BJ (cell line): Measurements from ENCODE around the gene RFLNA. TPM values are rescaled to one million over a fixed set of nuclear protein-coding genes. Genes with fewer than 3 reads are reported as not detected.

Experiments used
- CTCF ChIA-PET: fragments of 350-600 bp; formaldehyde crosslinking; extraction: SDS; loops from one replicate; lab custom pipeline; 2021; ENCODE audit warnings: antibody characterized with exemption, inconsistent platforms; lab: Yijun Ruan, JAX
- POLR2A ChIA-PET: fragments of 300-600 bp; sonication (Branson Sonifier 250); formaldehyde crosslinking; extraction: SDS; loops from one replicate; lab custom pipeline; 2021; ENCODE audit warnings: antibody characterized with exemption; lab: Charles Lee
- DNase-seq: peaks from one replicate; pipeline ENCODE4 v3.0.0-alpha.2; 2011; ENCODE audit warnings: low read depth
- H3K27me3 ChIP-seq: 2 replicates; pipeline ENCODE4 v1.6.0; 2011; ENCODE audit warnings: low read length; ENCODE audit not compliant: control insufficient read depth, insufficient read depth
- H3K36me3 ChIP-seq: 2 replicates; pipeline ENCODE4 v1.5.1; 2011; ENCODE audit warnings: low read length; ENCODE audit not compliant: control insufficient read depth, insufficient read depth
- H3K4me3 ChIP-seq: 2 replicates; pipeline ENCODE4 v1.5.1; 2011; ENCODE audit warnings: low read depth, mild to moderate bottlenecking, control low read depth, low read length
- polyA plus RNA-seq: library from polyadenylated mRNA; depleted of rRNA; stranded (reverse); fragments of >200 nt; gene quantifications from 2 replicates; pipeline ENCODE4 v1.2.3, GENCODE V29; 2011
- TF ChIP-seq, protein P1 (sequence below): IDR thresholded peaks from 2 replicates; pipeline ENCODE4 v1.5.1; 2011; ENCODE audit warnings: low read depth, mild to moderate bottlenecking, control low read depth, inconsistent platforms, low read length, moderate library complexity; ENCODE audit not compliant: insufficient read depth

Gene RFLNA
- polyA plus RNA-seq, 1 experiment, result not detected

- ChIA-PET CTCF (interaction anchor here (1.1 kb wide), 1 partner anchor 81 kb away, joined by 3 read pairs; no protein-coding TSS in a partner anchor), POLR2A (no interaction called here)
- peaks cover 68% of the 10 kb centered on the region for H3K36me3 ChIP-seq
- H3K27me3 ChIP-seq, result no peaks in the 10 kb centered on the region
- TF ChIP-seq, protein P1, sequence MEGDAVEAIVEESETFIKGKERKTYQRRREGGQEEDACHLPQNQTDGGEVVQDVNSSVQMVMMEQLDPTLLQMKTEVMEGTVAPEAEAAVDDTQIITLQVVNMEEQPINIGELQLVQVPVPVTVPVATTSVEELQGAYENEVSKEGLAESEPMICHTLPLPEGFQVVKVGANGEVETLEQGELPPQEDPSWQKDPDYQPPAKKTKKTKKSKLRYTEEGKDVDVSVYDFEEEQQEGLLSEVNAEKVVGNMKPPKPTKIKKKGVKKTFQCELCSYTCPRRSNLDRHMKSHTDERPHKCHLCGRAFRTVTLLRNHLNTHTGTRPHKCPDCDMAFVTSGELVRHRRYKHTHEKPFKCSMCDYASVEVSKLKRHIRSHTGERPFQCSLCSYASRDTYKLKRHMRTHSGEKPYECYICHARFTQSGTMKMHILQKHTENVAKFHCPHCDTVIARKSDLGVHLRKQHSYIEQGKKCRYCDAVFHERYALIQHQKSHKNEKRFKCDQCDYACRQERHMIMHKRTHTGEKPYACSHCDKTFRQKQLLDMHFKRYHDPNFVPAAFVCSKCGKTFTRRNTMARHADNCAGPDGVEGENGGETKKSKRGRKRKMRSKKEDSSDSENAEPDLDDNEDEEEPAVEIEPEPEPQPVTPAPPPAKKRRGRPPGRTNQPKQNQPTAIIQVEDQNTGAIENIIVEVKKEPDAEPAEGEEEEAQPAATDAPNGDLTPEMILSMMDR, result no peak
- no peak for DNase-seq
- H3K4me3 ChIP-seq, result no peak overlapping the region
These were observed 49.6 kb downstream of the RFLNA start for GRCh38 chr12:124344526-124344925.

DNA sequence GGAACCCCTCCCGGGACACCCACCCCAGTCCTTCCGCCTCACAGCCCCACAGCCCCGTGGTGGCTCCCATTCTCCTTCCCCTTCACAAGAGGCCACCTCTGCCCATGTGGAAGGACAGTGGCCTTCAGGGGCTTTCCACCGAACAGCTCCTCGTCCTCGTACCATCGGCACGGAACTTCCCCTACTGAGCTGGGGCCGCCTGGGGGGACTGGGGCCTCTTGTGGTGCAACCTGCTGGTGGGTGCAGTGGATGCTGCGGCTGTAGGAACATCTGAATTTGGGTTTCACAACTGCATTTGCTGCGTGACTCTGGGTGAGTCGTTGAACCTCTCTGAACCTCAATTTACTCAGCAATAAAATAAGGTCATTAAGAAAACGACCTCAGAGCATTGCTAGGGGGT is 50.9 kb downstream of the RFLNA start:
- Histone ChIP-seq H3K27me3 (no peaks in the 10 kb centered on the region), H3K4me3 (no peak overlapping the region), H3K36me3 (peaks cover 70% of the 10 kb centered on the region)
- POLR2A ChIA-PET, result no interaction called here
- TF ChIP-seq, protein P1, result no peak
- CTCF ChIA-PET, result interaction anchor here (0.9 kb wide), 1 partner anchor 420 kb away, joined by 4 read pairs; no protein-coding TSS in a partner anchor
- DNase-seq, result no peak

DNA sequence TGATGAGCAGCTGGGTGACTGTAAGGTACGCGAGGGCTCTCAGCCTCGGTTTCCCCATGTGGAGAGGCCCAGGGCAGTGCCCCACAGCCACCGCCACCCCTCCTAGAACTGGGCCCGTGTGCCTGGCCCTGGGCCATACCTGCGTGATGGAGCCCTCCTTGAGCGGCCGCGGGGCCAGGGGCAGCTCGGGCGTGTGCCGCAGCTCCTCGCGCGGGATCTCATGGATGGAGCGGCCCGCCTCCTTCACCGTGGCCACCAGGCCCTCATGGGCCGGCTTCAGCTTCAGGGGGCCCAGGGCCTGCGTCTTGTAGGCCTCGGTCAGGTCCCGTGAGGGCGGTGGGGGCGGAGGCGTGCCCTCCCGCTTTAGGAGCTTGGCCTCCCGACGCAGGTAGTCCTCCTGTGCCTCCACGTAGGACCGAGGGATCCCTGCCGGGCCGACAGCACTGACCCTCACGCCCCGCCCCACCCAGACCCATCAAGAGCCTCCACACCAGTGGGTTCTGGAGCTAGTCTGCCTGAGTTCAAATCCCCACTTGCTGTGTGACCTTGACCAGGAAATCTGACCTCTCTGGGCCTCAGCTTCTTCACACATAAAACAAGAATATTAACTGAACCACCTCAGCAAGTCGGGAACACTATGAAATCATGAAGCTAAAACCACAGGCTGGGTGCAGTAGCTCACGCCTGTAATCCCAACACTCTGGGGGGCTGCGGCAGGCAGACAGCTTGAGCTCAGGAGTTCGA is 51.7 kb downstream of the RFLNA start:
- TF ChIP-seq, protein P1, result no peak
- CTCF ChIA-PET, result interaction anchor here (0.7 to 2.2 kb wide), 7 partner anchors 10 to 425 kb away, joined by 3 to 13 read pairs (median 4); no protein-coding TSS in a partner anchor
- H3K4me3 ChIP-seq, result no peak overlapping the region
- POLR2A ChIA-PET, result no interaction called here
- DNase-seq, result no peak
- H3K36me3 ChIP-seq, result peaks cover 75% of the 10 kb centered on the region
- no peaks in the 10 kb centered on the region for H3K27me3 ChIP-seq

- Histone ChIP-seq H3K36me3 (peaks cover 75% of the 10 kb centered on the region), H3K4me3 (no peak overlapping the region), H3K27me3 (no peaks in the 10 kb centered on the region)
- POLR2A ChIA-PET, result no interaction called here
- no peak for DNase-seq
- CTCF ChIA-PET, result interaction anchor here (1.0 to 2.2 kb wide), 7 partner anchors 10 to 424 kb away, joined by 3 to 13 read pairs (median 5); no protein-coding TSS in a partner anchor
- TF ChIP-seq, protein P1, result no peak
These were observed 52.4 kb downstream of the RFLNA start for GRCh38 chr12:124347335-124347734.

DNA sequence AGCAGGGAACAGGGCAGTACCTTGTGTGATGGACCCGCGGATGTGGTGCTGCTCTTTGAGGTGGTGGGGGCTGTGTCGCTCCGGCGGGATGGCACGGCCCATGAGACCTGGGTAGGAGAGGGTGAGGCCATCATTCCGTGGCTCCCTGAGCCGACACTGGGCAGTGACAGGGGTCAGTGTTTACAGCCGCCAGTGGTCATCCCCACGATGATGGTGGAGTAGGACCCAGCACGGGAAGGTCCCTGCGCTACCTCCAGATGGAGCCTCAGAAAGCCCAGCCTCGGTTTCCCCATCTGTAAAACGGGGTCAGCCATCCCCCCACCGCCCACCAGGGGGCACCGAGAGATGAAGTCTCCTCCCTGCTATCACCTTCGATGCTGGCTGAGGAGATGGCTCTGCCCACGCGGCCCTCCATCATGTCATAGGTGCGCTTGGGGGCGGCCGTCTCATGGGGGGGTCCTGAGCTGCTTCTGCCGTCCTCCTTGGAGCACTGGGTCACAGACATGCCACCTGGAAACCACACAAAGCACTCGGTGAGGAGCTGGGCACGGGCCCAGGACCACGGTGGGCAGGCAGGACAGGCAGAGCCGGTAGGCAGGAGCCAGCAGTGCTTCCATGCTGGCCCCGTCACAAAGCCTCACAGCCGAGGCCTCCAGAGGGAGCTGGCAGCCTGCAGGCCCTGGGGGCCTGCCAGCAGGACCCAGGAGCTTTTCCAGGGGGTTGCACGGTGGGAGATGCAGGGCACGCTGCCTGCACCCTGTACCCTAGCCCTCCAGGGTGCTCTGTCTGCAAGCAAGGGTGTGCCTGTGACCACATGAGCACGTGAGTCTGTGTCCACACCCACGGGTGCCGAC is 53.1 kb downstream of the RFLNA start:
- no peak for DNase-seq
- TF ChIP-seq, protein P1, result peak; percentile 61
- ChIA-PET POLR2A (no interaction called here), CTCF (interaction anchor here (0.7 to 2.2 kb wide), 6 partner anchors 16 to 423 kb away, joined by 3 to 13 read pairs (median 5); no protein-coding TSS in a partner anchor)
- Histone ChIP-seq H3K4me3 (no peak overlapping the region), H3K27me3 (no peaks in the 10 kb centered on the region), H3K36me3 (peaks cover 76% of the 10 kb centered on the region)
